CD14-positive monocyte (primary cell): ENCODE measurements around the gene GRIK3. TPM values are rescaled to one million over a fixed set of nuclear protein-coding genes. Genes with fewer than 3 reads are reported as not detected.

Experiments used
- DNase-seq, 3 donors: peaks; one replicate each; pipeline ENCODE4 v3.0.0-alpha.2; 2011 to 2022
- H2AFZ ChIP-seq: 2 replicates; pipeline ENCODE4 v1.6.0; 2012; ENCODE audit warnings: mild to moderate bottlenecking, low read depth, low read length, inconsistent platforms; ENCODE audit not compliant: insufficient read depth, poor library complexity, severe bottlenecking
- H3K27ac ChIP-seq, 2 donors: 1 replicate in 1 of 2; 2 replicates in 1 of 2; pipeline ENCODE4 v1.5.1; 2012 to 2013; ENCODE audit warnings: low read length in 2 of 2, control low read depth in 1 of 2, inconsistent platforms in 1 of 2, low read depth in 1 of 2, mild to moderate bottlenecking in 1 of 2
- H3K27me3 ChIP-seq, 2 donors: one replicate each; pipeline versions ENCODE4 v1.6.0 to v1.6.1; 2011 to 2013; ENCODE audit warnings: low read length in 2 of 2; ENCODE audit not compliant: control insufficient read depth in 2 of 2, insufficient read depth in 2 of 2
- H3K36me3 ChIP-seq, 2 donors: replicated peaks in 1 of 2; 1 replicate in 1 of 2; 2 replicates in 1 of 2; pipeline versions ENCODE4 v1.5.1 to v1.6.1; 2012 to 2013; ENCODE audit warnings: low read length in 2 of 2, control low read depth in 1 of 2, inconsistent platforms in 1 of 2, mild to moderate bottlenecking in 1 of 2; ENCODE audit not compliant: insufficient read depth in 2 of 2, control insufficient read depth in 1 of 2
- H3K4me1 ChIP-seq, 2 donors: 1 replicate in 1 of 2; 2 replicates in 1 of 2; pipeline versions ENCODE4 v1.5.1 to v1.6.1; 2012 to 2013; ENCODE audit warnings: low read length in 2 of 2, control low read depth in 1 of 2, inconsistent platforms in 1 of 2, mild to moderate bottlenecking in 1 of 2, moderate library complexity in 1 of 2; ENCODE audit not compliant: insufficient read depth in 2 of 2, control insufficient read depth in 1 of 2
- H3K4me2 ChIP-seq: replicated peaks from 2 replicates; pipeline ENCODE3; 2012; ENCODE audit warnings: low read length, moderate library complexity, mild to moderate bottlenecking; ENCODE audit not compliant: poor library complexity, severe bottlenecking; ENCODE audit errors: extremely low read depth
- H3K4me3 ChIP-seq, 3 experiments: fragments of 200-600 bp in 1 of 3; sonication (generic) in 1 of 3; replicated peaks in 1 of 3; 1 replicate in 2 of 3; 2 replicates in 1 of 3; pipeline ENCODE4 v1.5.1; 2011 to 2013; ENCODE audit warnings: low read length in 3 of 3, mild to moderate bottlenecking in 3 of 3, control low read depth in 2 of 3, low read depth in 2 of 3, inconsistent platforms in 1 of 3, moderate library complexity in 1 of 3
- H3K79me2 ChIP-seq: 2 replicates; pipeline ENCODE4 v1.6.0; 2012; ENCODE audit warnings: mild to moderate bottlenecking, control low read depth, inconsistent platforms, low read length, moderate library complexity; ENCODE audit not compliant: insufficient read depth
- H3K9ac ChIP-seq: 2 replicates; pipeline ENCODE4 v1.6.0; 2017; ENCODE audit warnings: low read length, mild to moderate bottlenecking; ENCODE audit not compliant: insufficient read depth, poor library complexity, severe bottlenecking
- H3K9me3 ChIP-seq, 2 donors: replicated peaks in 1 of 2; 1 replicate in 1 of 2; 2 replicates in 1 of 2; pipeline versions ENCODE4 v1.5.1 to v1.6.1; 2012 to 2013; ENCODE audit warnings: low read length in 2 of 2, control low read depth in 1 of 2; ENCODE audit not compliant: control insufficient read depth in 1 of 2, insufficient read depth in 1 of 2
- H4K20me1 ChIP-seq: 2 replicates; pipeline ENCODE4 v1.6.0; 2012; ENCODE audit warnings: mild to moderate bottlenecking, low read length, control low read depth, moderate library complexity; ENCODE audit not compliant: insufficient read depth
- H3K27ac Mint-ChIP-seq, 7 donors: one replicate each; pipeline ENCODE4 v1.8.0; 2020; ENCODE audit warnings: mild to moderate bottlenecking in 7 of 7, mixed read lengths in 7 of 7, moderate library complexity in 6 of 7, inconsistent platforms in 2 of 7
- H3K27me3 Mint-ChIP-seq, 3 donors: one replicate each; pipeline ENCODE4 v1.8.0; 2021 to 2022; ENCODE audit warnings: low read depth in 3 of 3, mild to moderate bottlenecking in 3 of 3, mixed read lengths in 3 of 3, moderate library complexity in 3 of 3, inconsistent platforms in 1 of 3
- H3K36me3 Mint-ChIP-seq, 2 donors: one replicate each; pipeline ENCODE4 v1.8.0; 2020; ENCODE audit warnings: mixed read lengths in 2 of 2, inconsistent platforms in 1 of 2, mild to moderate bottlenecking in 1 of 2
- H3K4me1 Mint-ChIP-seq: one replicate; pipeline ENCODE4 v1.8.0; 2020; ENCODE audit warnings: mild to moderate bottlenecking, mixed read lengths
- H3K4me3 Mint-ChIP-seq, 2 donors: one replicate each; pipeline ENCODE4 v1.8.0; 2020; ENCODE audit warnings: mild to moderate bottlenecking in 2 of 2, mixed read lengths in 2 of 2, moderate library complexity in 1 of 2
- H3K9me3 Mint-ChIP-seq, 7 donors: one replicate each; pipeline ENCODE4 v1.8.0; 2020 to 2022; ENCODE audit warnings: mixed read lengths in 7 of 7, mild to moderate bottlenecking in 6 of 7, moderate library complexity in 6 of 7, inconsistent platforms in 2 of 7
- WGBS: methylation state at CpG from one replicate; pipeline ENCODE4 v1.1.5; 2013; ENCODE audit warnings: missing lambda C conversion rate; ENCODE audit not compliant: insufficient coverage; 5-methylcytosine and 5-hydroxymethylcytosine counted together
- intact Hi-C, 2 donors: fragments of 100-400 bp; cut with micrococcal nuclease; formaldehyde crosslinking; loops; one replicate each; pipeline versions ENCODE4 v1.15.0 to v1.15.1; 2023
- polyA plus RNA-seq, 3 donors: library from polyadenylated mRNA; depleted of rRNA in 1 of 3; unstranded in 2 of 3; stranded (reverse) in 1 of 3; fragments of 300-500 nt in 2 of 3; fragments of >200 nt in 1 of 3; fragmentation: Illumina TruSeq in 2 of 3; gene quantifications; 1 replicate in 2 of 3; 2 replicates in 1 of 3; pipeline ENCODE4 v1.2.3, GENCODE V29; 2012 to 2021
- TF ChIP-seq, protein P1 (sequence below): fragments of 200-600 bp; IDR thresholded peaks from one replicate; pipeline ENCODE4 v1.8.0; 2022; ENCODE audit warnings: antibody characterized with exemption, mild to moderate bottlenecking

Gene GRIK3
- polyA plus RNA-seq, 3 donors, result not detected

DNA sequence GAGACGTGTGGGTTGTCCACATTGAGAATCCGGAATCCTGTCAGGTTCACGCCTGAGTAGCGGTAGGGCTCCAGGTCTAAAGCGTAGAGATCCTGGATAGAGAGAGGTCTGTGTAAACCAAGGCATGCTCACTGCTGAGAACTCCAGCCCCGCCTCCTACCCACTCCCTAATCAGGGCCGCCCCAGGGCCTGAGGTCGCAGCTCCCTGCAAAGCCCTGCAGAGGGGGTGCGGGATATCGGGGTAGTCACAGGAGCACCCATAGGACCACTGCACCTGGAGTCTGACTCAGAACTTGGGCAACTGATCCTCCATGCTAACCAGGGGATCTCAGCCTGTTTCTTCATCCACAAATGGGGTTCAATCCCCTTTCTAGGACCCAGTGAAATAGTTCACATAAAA, 174.4 kb downstream of the GRIK3 start:
- no peaks in the 10 kb centered on the region for H4K20me1 ChIP-seq
- no peak overlapping the region for H2AFZ ChIP-seq
- no peak overlapping the region for H3K27ac ChIP-seq
- intact Hi-C loops, result no loop called here
- H3K79me2 ChIP-seq, result no peaks in the 10 kb centered on the region
- H3K27ac Mint-ChIP-seq, result no peak overlapping the region
- no peaks in the 10 kb centered on the region for H3K9me3 Mint-ChIP-seq
- 80% methylated on average over 1 of the region's 10 CpGs for WGBS
- H3K4me3 Mint-ChIP-seq, result no peak overlapping the region
- peaks cover 8 to 17% (median 14%) of the 10 kb centered on the region in 3 donors for H3K27me3 Mint-ChIP-seq
- TF ChIP-seq, protein P1, sequence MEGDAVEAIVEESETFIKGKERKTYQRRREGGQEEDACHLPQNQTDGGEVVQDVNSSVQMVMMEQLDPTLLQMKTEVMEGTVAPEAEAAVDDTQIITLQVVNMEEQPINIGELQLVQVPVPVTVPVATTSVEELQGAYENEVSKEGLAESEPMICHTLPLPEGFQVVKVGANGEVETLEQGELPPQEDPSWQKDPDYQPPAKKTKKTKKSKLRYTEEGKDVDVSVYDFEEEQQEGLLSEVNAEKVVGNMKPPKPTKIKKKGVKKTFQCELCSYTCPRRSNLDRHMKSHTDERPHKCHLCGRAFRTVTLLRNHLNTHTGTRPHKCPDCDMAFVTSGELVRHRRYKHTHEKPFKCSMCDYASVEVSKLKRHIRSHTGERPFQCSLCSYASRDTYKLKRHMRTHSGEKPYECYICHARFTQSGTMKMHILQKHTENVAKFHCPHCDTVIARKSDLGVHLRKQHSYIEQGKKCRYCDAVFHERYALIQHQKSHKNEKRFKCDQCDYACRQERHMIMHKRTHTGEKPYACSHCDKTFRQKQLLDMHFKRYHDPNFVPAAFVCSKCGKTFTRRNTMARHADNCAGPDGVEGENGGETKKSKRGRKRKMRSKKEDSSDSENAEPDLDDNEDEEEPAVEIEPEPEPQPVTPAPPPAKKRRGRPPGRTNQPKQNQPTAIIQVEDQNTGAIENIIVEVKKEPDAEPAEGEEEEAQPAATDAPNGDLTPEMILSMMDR, result no peak
- H3K9ac ChIP-seq, result no peak overlapping the region
- no peaks in the 10 kb centered on the region for H3K4me1 ChIP-seq
- H3K9me3 ChIP-seq, result no peaks in the 10 kb centered on the region
- no peak overlapping the region for H3K4me3 ChIP-seq
- no peaks in the 10 kb centered on the region for H3K27me3 ChIP-seq
- H3K4me1 Mint-ChIP-seq, result no peaks in the 10 kb centered on the region
- no peak overlapping the region for H3K4me2 ChIP-seq
- H3K36me3 Mint-ChIP-seq, result no peaks in the 10 kb centered on the region
- H3K36me3 ChIP-seq, result no peaks in the 10 kb centered on the region
- no peak for DNase-seq

DNA sequence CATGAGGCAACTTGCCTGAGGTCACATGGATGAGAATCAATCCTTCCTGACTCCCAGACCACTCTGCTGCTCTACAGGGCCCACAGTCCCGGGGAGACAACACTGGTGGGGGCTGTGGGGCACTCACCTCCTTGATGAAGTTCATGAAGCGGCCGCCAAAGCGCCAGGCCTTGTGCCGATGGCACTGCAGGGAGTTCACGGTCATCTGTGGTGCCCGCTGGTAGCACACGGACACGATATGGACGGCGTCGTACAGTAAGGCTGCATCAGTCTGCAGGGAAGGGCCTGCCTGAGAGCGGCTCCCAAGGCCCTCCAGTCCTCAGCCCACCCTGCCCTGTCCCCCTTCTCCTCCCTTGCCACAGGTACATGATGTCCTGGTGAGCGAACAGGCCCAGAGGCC, 175.3 kb downstream of the GRIK3 start:
- Histone ChIP-seq H3K9me3 (no peaks in the 10 kb centered on the region), H3K9ac (no peak overlapping the region), H3K4me2 (no peak overlapping the region), H3K27me3 (no peaks in the 10 kb centered on the region), H3K79me2 (no peaks in the 10 kb centered on the region), H3K4me3 (no peak overlapping the region), H2AFZ (no peak overlapping the region), H4K20me1 (no peaks in the 10 kb centered on the region), H3K27ac (no peak overlapping the region), H3K4me1 (no peaks in the 10 kb centered on the region), H3K36me3 (no peaks in the 10 kb centered on the region)
- no peak overlapping the region for H3K4me3 Mint-ChIP-seq
- no peaks in the 10 kb centered on the region for H3K36me3 Mint-ChIP-seq
- intact Hi-C loops, result no loop called here
- H3K9me3 Mint-ChIP-seq, result no peaks in the 10 kb centered on the region
- TF ChIP-seq, protein P1, result no peak
- H3K4me1 Mint-ChIP-seq, result no peaks in the 10 kb centered on the region
- WGBS, result 96% methylated on average over 12 of the region's 14 CpGs
- peaks cover 8 to 17% (median 14%) of the 10 kb centered on the region in 3 donors for H3K27me3 Mint-ChIP-seq
- no peak overlapping the region for H3K27ac Mint-ChIP-seq
- no peak for DNase-seq
